SK-N-MC (cell line): ENCODE measurements around the gene ATOSB.

Experiments used
- EZH2 ChIP-seq: fragments of 200-600 bp; sonication (generic); IDR thresholded peaks from one replicate; pipeline ENCODE4 v1.6.1; 2017; ENCODE audit warnings: antibody characterized with exemption
- POLR2AphosphoS5 ChIP-seq: IDR thresholded peaks from 2 replicates; pipeline ENCODE4 v1.6.1; 2012; ENCODE audit warnings: mild to moderate bottlenecking, low read depth, low read length, borderline replicate concordance

DNA sequence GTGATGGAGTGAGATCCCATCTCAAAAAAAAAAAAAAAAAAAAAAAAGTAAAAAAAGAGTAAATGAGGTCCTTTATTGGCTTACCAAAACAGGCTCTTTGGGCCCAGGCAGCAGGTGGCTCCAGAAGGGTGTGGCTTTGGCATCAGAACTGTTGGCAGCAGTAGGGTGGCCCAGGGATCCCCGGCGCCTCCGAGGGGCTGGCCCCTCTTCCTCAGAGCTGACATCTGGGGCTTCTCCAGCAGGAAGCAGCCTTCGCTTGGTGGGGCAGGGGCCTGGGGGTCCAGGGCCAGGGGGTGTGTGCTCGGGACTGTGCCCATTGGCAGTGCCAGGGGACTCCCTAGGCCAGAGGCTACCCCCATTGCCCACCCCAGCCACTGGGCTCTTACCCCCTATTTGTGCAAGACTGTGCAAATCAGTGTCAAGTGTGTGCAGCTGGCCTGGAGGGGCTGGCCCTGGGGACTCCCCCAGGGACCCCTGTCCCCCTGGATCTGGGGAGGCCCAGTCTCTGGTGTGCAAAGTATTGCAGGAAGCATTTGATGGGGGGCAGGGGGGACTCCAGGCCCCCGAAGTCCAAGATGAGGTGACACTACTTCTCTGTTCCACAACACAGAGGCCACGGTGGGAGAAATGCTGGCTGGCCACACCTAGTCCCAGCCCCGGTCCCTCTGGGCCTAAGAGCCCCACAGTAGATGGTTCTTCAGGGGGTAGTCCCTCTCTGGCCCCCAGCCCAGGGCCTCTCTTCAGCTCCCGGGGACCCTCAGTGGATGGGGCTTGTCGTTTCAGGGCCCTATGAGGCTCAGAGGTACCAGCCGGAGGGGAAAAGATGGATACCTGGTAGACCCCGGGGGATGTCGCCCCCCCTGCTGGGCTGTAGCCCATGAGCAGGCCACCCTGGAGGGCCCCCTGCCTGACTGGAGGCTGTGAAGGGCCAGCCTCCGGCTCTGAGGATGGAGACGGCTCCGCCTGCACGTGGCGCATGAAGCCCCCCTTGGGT lies 8.1 kb downstream of the ATOSB start:
- no peak for TF ChIP-seq EZH2
- TF ChIP-seq POLR2AphosphoS5: no peak
